ENCODE measurements around the gene AVEN. TPM values are rescaled to one million over a fixed set of nuclear protein-coding genes. Genes with fewer than 3 reads are reported as not detected.

Gene AVEN
- total and polyA plus RNA-seq, 2 of the 8 experiments (the other 6 are each of a cell fraction or from before 2014, with no cell fraction given) = 5.5 to 17.0 TPM

DNA sequence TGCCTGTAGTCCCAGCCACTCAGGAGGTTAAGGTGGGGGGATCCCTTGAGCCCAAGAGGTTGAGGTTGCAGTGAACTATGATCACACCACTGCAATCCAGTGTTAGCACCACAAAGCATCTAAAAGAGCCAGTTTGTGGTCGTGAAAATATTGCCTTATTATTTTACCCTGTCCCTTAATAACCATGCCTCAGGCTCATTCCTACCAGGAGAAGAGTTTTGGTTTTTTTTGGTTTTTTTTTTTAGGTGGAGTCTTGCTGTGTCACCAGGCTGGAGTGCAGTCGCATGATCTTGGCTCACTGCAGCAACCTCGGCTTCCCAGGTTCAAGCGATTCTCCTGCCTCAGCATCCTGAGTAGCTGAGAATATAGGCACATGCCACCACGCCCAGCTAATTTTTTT, 17.9 kb upstream of the AVEN start (continued):
- TF ChIP-seq, protein P1, sequence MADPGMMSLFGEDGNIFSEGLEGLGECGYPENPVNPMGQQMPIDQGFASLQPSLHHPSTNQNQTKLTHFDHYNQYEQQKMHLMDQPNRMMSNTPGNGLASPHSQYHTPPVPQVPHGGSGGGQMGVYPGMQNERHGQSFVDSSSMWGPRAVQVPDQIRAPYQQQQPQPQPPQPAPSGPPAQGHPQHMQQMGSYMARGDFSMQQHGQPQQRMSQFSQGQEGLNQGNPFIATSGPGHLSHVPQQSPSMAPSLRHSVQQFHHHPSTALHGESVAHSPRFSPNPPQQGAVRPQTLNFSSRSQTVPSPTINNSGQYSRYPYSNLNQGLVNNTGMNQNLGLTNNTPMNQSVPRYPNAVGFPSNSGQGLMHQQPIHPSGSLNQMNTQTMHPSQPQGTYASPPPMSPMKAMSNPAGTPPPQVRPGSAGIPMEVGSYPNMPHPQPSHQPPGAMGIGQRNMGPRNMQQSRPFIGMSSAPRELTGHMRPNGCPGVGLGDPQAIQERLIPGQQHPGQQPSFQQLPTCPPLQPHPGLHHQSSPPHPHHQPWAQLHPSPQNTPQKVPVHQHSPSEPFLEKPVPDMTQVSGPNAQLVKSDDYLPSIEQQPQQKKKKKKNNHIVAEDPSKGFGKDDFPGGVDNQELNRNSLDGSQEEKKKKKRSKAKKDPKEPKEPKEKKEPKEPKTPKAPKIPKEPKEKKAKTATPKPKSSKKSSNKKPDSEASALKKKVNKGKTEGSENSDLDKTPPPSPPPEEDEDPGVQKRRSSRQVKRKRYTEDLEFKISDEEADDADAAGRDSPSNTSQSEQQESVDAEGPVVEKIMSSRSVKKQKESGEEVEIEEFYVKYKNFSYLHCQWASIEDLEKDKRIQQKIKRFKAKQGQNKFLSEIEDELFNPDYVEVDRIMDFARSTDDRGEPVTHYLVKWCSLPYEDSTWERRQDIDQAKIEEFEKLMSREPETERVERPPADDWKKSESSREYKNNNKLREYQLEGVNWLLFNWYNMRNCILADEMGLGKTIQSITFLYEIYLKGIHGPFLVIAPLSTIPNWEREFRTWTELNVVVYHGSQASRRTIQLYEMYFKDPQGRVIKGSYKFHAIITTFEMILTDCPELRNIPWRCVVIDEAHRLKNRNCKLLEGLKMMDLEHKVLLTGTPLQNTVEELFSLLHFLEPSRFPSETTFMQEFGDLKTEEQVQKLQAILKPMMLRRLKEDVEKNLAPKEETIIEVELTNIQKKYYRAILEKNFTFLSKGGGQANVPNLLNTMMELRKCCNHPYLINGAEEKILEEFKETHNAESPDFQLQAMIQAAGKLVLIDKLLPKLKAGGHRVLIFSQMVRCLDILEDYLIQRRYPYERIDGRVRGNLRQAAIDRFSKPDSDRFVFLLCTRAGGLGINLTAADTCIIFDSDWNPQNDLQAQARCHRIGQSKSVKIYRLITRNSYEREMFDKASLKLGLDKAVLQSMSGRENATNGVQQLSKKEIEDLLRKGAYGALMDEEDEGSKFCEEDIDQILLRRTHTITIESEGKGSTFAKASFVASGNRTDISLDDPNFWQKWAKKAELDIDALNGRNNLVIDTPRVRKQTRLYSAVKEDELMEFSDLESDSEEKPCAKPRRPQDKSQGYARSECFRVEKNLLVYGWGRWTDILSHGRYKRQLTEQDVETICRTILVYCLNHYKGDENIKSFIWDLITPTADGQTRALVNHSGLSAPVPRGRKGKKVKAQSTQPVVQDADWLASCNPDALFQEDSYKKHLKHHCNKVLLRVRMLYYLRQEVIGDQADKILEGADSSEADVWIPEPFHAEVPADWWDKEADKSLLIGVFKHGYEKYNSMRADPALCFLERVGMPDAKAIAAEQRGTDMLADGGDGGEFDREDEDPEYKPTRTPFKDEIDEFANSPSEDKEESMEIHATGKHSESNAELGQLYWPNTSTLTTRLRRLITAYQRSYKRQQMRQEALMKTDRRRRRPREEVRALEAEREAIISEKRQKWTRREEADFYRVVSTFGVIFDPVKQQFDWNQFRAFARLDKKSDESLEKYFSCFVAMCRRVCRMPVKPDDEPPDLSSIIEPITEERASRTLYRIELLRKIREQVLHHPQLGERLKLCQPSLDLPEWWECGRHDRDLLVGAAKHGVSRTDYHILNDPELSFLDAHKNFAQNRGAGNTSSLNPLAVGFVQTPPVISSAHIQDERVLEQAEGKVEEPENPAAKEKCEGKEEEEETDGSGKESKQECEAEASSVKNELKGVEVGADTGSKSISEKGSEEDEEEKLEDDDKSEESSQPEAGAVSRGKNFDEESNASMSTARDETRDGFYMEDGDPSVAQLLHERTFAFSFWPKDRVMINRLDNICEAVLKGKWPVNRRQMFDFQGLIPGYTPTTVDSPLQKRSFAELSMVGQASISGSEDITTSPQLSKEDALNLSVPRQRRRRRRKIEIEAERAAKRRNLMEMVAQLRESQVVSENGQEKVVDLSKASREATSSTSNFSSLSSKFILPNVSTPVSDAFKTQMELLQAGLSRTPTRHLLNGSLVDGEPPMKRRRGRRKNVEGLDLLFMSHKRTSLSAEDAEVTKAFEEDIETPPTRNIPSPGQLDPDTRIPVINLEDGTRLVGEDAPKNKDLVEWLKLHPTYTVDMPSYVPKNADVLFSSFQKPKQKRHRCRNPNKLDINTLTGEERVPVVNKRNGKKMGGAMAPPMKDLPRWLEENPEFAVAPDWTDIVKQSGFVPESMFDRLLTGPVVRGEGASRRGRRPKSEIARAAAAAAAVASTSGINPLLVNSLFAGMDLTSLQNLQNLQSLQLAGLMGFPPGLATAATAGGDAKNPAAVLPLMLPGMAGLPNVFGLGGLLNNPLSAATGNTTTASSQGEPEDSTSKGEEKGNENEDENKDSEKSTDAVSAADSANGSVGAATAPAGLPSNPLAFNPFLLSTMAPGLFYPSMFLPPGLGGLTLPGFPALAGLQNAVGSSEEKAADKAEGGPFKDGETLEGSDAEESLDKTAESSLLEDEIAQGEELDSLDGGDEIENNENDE (IDR thresholded peaks at IDR 0.05; ENCODE audit: insufficient replicate concordance, low read length) = no peak
- no peak for TF ChIP-seq KDM4A (IDR thresholded peaks at IDR 0.05; ENCODE audit: low read depth, low read length, severe bottlenecking)
- TF ChIP-seq CHD2 (IDR thresholded peaks at IDR 0.05; ENCODE audit: low read length) = no peak
- TF ChIP-seq, protein P2, sequence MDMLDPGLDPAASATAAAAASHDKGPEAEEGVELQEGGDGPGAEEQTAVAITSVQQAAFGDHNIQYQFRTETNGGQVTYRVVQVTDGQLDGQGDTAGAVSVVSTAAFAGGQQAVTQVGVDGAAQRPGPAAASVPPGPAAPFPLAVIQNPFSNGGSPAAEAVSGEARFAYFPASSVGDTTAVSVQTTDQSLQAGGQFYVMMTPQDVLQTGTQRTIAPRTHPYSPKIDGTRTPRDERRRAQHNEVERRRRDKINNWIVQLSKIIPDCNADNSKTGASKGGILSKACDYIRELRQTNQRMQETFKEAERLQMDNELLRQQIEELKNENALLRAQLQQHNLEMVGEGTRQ (IDR thresholded peaks at IDR 0.05; ENCODE audit: low read length) = no peak
- TF ChIP-seq CHD1 (IDR thresholded peaks at IDR 0.05; ENCODE audit: low read depth, low read length) = no peak
- no peak for TF ChIP-seq RAD21 (IDR thresholded peaks at IDR 0.05 in 1 of 2, conservative IDR thresholded peaks at IDR 0.05 in 1 of 2; ENCODE audit: low read depth in 2 of 2, low read length in 2 of 2)
- TF ChIP-seq EGR1 (IDR thresholded peaks at IDR 0.05; ENCODE audit: borderline replicate concordance, low read depth, low read length) = no peak
- no peak for TF ChIP-seq SIX5 (IDR thresholded peaks at IDR 0.05; ENCODE audit: low read depth, low read length)

Measured in H1 (cell line).